ENCODE measurements around the gene TXNRD1. TPM values are rescaled to one million over a fixed set of nuclear protein-coding genes. Genes with fewer than 3 reads are reported as not detected.

The TXNRD1 gene
- total RNA-seq, 1 experiment from 2014 or later, result 327 TPM

DNA sequence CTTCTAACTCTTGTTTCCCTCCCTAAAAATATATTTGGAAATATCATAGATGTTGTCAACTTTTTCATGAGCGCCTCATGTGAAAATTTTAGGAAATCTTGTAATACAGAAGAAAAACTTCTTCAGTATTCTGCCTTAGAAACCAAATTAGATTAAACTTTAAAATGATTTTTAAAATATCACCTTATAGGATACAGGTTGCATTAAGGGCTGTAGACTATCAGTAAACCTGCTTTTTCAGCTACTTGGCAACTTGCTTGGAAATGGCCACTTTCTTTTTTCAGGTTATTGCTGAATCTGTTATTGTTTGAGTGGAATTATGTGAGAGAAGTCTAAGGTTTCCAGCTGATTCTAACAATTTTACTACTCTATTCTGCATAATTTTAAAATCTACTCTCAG lies 97.1 kb downstream of the TXNRD1 start:
- intact Hi-C loops (cut with micrococcal nuclease), result no loop called here
- POLR2A ChIA-PET, result no interaction called here
- no peak overlapping the region for H3K27ac ChIP-seq (ENCODE audit: low read depth, low read length)
- no peak for ATAC-seq
- peaks cover 44 to 75% of the 10 kb centered on the region in 2 experiments for H3K36me3 ChIP-seq (ENCODE audit: control insufficient read depth in 1 of 2, insufficient read depth in 2 of 2, low read length in 2 of 2)
- CTCF ChIA-PET, result no interaction called here
- no peak overlapping the region for H3K4me3 ChIP-seq (replicated peaks in 1 of 2; ENCODE audit: low read depth in 1 of 2, low read length in 2 of 2)
- H3K4me2 ChIP-seq (ENCODE audit: low read length), result no peak overlapping the region
- no TSS peak for BruUV-seq (replicated peaks)
- H3K79me2 ChIP-seq (ENCODE audit: insufficient read depth, low read length), result peaks cover 98% of the 10 kb centered on the region
- peaks cover 33% of the 10 kb centered on the region; the same call in 1 of the 2 replicates for H4K20me1 ChIP-seq (ENCODE audit: insufficient read depth)
- H3K9me3 ChIP-seq (ENCODE audit: control insufficient read depth in 1 of 2, insufficient read depth in 1 of 2, low read depth in 1 of 2, low read length in 2 of 2), result no peaks in the 10 kb centered on the region
- H3K4me1 ChIP-seq (ENCODE audit: control insufficient read depth in 1 of 2, insufficient read depth in 2 of 2, low read length in 2 of 2), result peaks cover 0 to 26% of the 10 kb centered on the region in 2 experiments; a peak in 3 of 4 replicates
- TF ChIP-seq, protein P1, sequence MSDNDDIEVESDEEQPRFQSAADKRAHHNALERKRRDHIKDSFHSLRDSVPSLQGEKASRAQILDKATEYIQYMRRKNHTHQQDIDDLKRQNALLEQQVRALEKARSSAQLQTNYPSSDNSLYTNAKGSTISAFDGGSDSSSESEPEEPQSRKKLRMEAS (IDR thresholded peaks at IDR 0.05), result no peak
- TF ChIP-seq CBX3 (IDR thresholded peaks at IDR 0.05; ENCODE audit: low read depth) (no peak), FOSL1 (IDR thresholded peaks at IDR 0.05; ENCODE audit: low read depth) (no peak), JUND (IDR thresholded peaks at IDR 0.05) (no peak), ELF1 (IDR thresholded peaks at IDR 0.05; ENCODE audit: borderline replicate concordance, low read depth) (no peak), POLR2AphosphoS5 (IDR thresholded peaks at IDR 0.05; ENCODE audit: low read depth, low read length) (no peak), SIN3A (IDR thresholded peaks at IDR 0.05; ENCODE audit: low read depth) (no peak), SRF (IDR thresholded peaks at IDR 0.05; ENCODE audit: low read depth) (no peak), RAD21 (IDR thresholded peaks at IDR 0.05; ENCODE audit: low read depth) (no peak), YY1 (IDR thresholded peaks at IDR 0.05; ENCODE audit: extremely low read depth, insufficient replicate concordance, low read depth, low read length) (no peak), ZFX (IDR thresholded peaks at IDR 0.05) (no peak)
- TF ChIP-seq, protein P2, sequence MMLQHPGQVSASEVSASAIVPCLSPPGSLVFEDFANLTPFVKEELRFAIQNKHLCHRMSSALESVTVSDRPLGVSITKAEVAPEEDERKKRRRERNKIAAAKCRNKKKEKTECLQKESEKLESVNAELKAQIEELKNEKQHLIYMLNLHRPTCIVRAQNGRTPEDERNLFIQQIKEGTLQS (IDR thresholded peaks at IDR 0.05), result no peak
- TF ChIP-seq, protein P3, sequence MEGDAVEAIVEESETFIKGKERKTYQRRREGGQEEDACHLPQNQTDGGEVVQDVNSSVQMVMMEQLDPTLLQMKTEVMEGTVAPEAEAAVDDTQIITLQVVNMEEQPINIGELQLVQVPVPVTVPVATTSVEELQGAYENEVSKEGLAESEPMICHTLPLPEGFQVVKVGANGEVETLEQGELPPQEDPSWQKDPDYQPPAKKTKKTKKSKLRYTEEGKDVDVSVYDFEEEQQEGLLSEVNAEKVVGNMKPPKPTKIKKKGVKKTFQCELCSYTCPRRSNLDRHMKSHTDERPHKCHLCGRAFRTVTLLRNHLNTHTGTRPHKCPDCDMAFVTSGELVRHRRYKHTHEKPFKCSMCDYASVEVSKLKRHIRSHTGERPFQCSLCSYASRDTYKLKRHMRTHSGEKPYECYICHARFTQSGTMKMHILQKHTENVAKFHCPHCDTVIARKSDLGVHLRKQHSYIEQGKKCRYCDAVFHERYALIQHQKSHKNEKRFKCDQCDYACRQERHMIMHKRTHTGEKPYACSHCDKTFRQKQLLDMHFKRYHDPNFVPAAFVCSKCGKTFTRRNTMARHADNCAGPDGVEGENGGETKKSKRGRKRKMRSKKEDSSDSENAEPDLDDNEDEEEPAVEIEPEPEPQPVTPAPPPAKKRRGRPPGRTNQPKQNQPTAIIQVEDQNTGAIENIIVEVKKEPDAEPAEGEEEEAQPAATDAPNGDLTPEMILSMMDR (IDR thresholded peaks at IDR 0.05 in 2 of 3, conservative IDR thresholded peaks at IDR 0.05 in 1 of 3; ENCODE audit: borderline replicate concordance in 1 of 3, insufficient read depth in 1 of 3, low read depth in 2 of 3, low read length in 2 of 3), result no peak
- TF ChIP-seq, protein P4, sequence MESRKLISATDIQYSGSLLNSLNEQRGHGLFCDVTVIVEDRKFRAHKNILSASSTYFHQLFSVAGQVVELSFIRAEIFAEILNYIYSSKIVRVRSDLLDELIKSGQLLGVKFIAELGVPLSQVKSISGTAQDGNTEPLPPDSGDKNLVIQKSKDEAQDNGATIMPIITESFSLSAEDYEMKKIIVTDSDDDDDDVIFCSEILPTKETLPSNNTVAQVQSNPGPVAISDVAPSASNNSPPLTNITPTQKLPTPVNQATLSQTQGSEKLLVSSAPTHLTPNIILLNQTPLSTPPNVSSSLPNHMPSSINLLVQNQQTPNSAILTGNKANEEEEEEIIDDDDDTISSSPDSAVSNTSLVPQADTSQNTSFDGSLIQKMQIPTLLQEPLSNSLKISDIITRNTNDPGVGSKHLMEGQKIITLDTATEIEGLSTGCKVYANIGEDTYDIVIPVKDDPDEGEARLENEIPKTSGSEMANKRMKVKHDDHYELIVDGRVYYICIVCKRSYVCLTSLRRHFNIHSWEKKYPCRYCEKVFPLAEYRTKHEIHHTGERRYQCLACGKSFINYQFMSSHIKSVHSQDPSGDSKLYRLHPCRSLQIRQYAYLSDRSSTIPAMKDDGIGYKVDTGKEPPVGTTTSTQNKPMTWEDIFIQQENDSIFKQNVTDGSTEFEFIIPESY (IDR thresholded peaks at IDR 0.05; ENCODE audit: extremely low read depth, insufficient replicate concordance, low read length), result no peak
- TF ChIP-seq, protein P5, sequence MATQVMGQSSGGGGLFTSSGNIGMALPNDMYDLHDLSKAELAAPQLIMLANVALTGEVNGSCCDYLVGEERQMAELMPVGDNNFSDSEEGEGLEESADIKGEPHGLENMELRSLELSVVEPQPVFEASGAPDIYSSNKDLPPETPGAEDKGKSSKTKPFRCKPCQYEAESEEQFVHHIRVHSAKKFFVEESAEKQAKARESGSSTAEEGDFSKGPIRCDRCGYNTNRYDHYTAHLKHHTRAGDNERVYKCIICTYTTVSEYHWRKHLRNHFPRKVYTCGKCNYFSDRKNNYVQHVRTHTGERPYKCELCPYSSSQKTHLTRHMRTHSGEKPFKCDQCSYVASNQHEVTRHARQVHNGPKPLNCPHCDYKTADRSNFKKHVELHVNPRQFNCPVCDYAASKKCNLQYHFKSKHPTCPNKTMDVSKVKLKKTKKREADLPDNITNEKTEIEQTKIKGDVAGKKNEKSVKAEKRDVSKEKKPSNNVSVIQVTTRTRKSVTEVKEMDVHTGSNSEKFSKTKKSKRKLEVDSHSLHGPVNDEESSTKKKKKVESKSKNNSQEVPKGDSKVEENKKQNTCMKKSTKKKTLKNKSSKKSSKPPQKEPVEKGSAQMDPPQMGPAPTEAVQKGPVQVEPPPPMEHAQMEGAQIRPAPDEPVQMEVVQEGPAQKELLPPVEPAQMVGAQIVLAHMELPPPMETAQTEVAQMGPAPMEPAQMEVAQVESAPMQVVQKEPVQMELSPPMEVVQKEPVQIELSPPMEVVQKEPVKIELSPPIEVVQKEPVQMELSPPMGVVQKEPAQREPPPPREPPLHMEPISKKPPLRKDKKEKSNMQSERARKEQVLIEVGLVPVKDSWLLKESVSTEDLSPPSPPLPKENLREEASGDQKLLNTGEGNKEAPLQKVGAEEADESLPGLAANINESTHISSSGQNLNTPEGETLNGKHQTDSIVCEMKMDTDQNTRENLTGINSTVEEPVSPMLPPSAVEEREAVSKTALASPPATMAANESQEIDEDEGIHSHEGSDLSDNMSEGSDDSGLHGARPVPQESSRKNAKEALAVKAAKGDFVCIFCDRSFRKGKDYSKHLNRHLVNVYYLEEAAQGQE (IDR thresholded peaks at IDR 0.05; ENCODE audit: low read depth), result no peak
- no peak overlapping the region for H3K9ac ChIP-seq (ENCODE audit: low read length)
- H3K9me2 ChIP-seq (ENCODE audit: insufficient read depth), result no peaks in the 10 kb centered on the region
- no peak for DNase-seq (ENCODE audit: low read depth, low spot score)
- no peaks in the 10 kb centered on the region for H3K27me3 ChIP-seq (ENCODE audit: insufficient read depth, low read length)
- RAD21 ChIA-PET (ENCODE audit: low non-redundant PET in 1 of 2, low total read pairs in 2 of 2, uncharacterized antibody in 2 of 2, unreplicated experiment in 2 of 2), result no interaction called here
- no peak overlapping the region for H2AFZ ChIP-seq (ENCODE audit: low read depth, low read length, poor library complexity, severe bottlenecking)
